Chondrocyte (in vitro differentiated cells): ENCODE results near the gene RNF125. TPM values are rescaled to one million over a fixed set of nuclear protein-coding genes. Genes with fewer than 3 reads are reported as not detected.

Source experiments
- DNase-seq: peaks from one replicate; pipeline ENCODE4 v3.0.0; 2021; ENCODE audit warnings: mixed read lengths, low spot score
- H3K27ac Mint-ChIP-seq: one replicate; pipeline ENCODE4 v1.8.0; 2021; ENCODE audit warnings: mild to moderate bottlenecking, moderate library complexity, mixed read lengths; ENCODE audit not compliant: unreplicated experiment
- H3K27me3 Mint-ChIP-seq: 2 replicates; pipeline ENCODE4 v1.8.0; 2021; ENCODE audit warnings: low read depth, mixed read lengths
- H3K36me3 Mint-ChIP-seq: 2 replicates; pipeline ENCODE4 v1.8.0; 2021; ENCODE audit warnings: low read depth, mixed read lengths
- H3K4me1 Mint-ChIP-seq: 2 replicates; pipeline ENCODE4 v1.8.0; 2021; ENCODE audit warnings: low read depth, mild to moderate bottlenecking, mixed read lengths
- H3K4me3 Mint-ChIP-seq: one replicate; pipeline ENCODE4 v1.8.0; 2021; ENCODE audit warnings: mild to moderate bottlenecking, moderate library complexity, mixed read lengths; ENCODE audit not compliant: unreplicated experiment
- H3K9me3 Mint-ChIP-seq: 2 replicates; pipeline ENCODE4 v1.8.0; 2021; ENCODE audit warnings: low read depth, mixed read lengths
- CTCF ChIP-seq: fragments of 200-600 bp; sonication (generic); IDR thresholded peaks from 2 replicates; pipeline ENCODE4 v1.5.0; 2021; ENCODE audit warnings: antibody characterized with exemption, mild to moderate bottlenecking, moderate library complexity
- total RNA-seq: library from RNA; stranded (reverse); gene quantifications from 3 replicates; pipeline ENCODE4 v1.2.1, GENCODE V29; 2021

Gene RNF125
- total RNA-seq, 1 donor from 2014 or later, result 0.60 TPM

- no peaks in the 10 kb centered on the region for H3K36me3 Mint-ChIP-seq
- TF ChIP-seq CTCF, result no peak
- no peak overlapping the region for H3K27ac Mint-ChIP-seq
- peaks cover 14% of the 10 kb centered on the region for H3K9me3 Mint-ChIP-seq
- no peak for DNase-seq
- no peaks in the 10 kb centered on the region for H3K4me1 Mint-ChIP-seq
- no peak overlapping the region for H3K4me3 Mint-ChIP-seq
- peaks cover 2% of the 10 kb centered on the region for H3K27me3 Mint-ChIP-seq
Observed at GRCh38 chr18:31978616-31979015, 40.0 kb upstream of the RNF125 start.

- Mint-ChIP-seq H3K27ac (no peak overlapping the region), H3K9me3 (peaks cover 8% of the 10 kb centered on the region), H3K27me3 (peaks cover 2% of the 10 kb centered on the region), H3K36me3 (no peaks in the 10 kb centered on the region), H3K4me3 (no peak overlapping the region), H3K4me1 (no peaks in the 10 kb centered on the region)
- TF ChIP-seq CTCF, result no peak
- DNase-seq, result no peak
Observed at GRCh38 chr18:31979714-31980113, 38.9 kb upstream of the RNF125 start.

- H3K27me3 Mint-ChIP-seq, result peaks cover 2% of the 10 kb centered on the region
- H3K9me3 Mint-ChIP-seq, result peaks cover 6% of the 10 kb centered on the region
- no peaks in the 10 kb centered on the region for H3K4me1 Mint-ChIP-seq
- no peaks in the 10 kb centered on the region for H3K36me3 Mint-ChIP-seq
- H3K4me3 Mint-ChIP-seq, result no peak overlapping the region
- no peak for TF ChIP-seq CTCF
- DNase-seq, result no peak
- no peak overlapping the region for H3K27ac Mint-ChIP-seq
Observed at GRCh38 chr18:31980863-31981262, 37.8 kb upstream of the RNF125 start.

GRCh38 chr18:31983020-31983419 lies 35.6 kb upstream of the RNF125 start:
- no peak for TF ChIP-seq CTCF
- DNase-seq, result no peak
- no peak overlapping the region for H3K27ac Mint-ChIP-seq
- H3K4me3 Mint-ChIP-seq, result no peak overlapping the region
- no peaks in the 10 kb centered on the region for H3K36me3 Mint-ChIP-seq
- peaks cover 6% of the 10 kb centered on the region for H3K9me3 Mint-ChIP-seq
- H3K27me3 Mint-ChIP-seq, result peaks cover 2% of the 10 kb centered on the region
- no peaks in the 10 kb centered on the region for H3K4me1 Mint-ChIP-seq

- H3K9me3 Mint-ChIP-seq, result peaks cover 3% of the 10 kb centered on the region
- TF ChIP-seq CTCF, result no peak
- DNase-seq, result no peak
- no peaks in the 10 kb centered on the region for H3K27me3 Mint-ChIP-seq
- no peak overlapping the region for H3K4me3 Mint-ChIP-seq
- no peaks in the 10 kb centered on the region for H3K4me1 Mint-ChIP-seq
- H3K36me3 Mint-ChIP-seq, result no peaks in the 10 kb centered on the region
- no peak overlapping the region for H3K27ac Mint-ChIP-seq
Observed at GRCh38 chr18:31983976-31984375, 34.6 kb upstream of the RNF125 start.
